Measurements from ENCODE around the gene ANKH.

- TF ChIP-seq YY1 (IDR thresholded peaks at IDR 0.05; ENCODE audit: insufficient read depth, insufficient read length) (no peak), ZNF274 (IDR thresholded peaks at IDR 0.05; ENCODE audit: low read depth, low read length) (no peak), SUZ12 (IDR thresholded peaks at IDR 0.05; ENCODE audit: extremely low read depth, insufficient read depth, insufficient read length) (no peak)
Measured at GRCh38 chr5:14739981-14740380, 131.6 kb downstream of the ANKH start.
